GM12878 (cell line): Measurements from ENCODE around the gene MAF. TPM values are rescaled to one million over a fixed set of nuclear protein-coding genes. Genes with fewer than 3 reads are reported as not detected.

Experiments used
- ATAC-seq: fragments of 200-7000 bp; cut with Tn5 transposase; 3 replicates; pipeline ENCODE4 v1.9.1; 2020; ENCODE audit warnings: mild to moderate bottlenecking, moderate library complexity
- BruUV-seq: library from RNA; stranded (reverse); fragments of 400-500 nt; replicated peaks from 2 replicates; lab custom pipeline; 2021; lab: Mats Ljungman, UMichigan
- CTCF ChIA-PET: fragments of 300-600 bp; sonication (Branson Sonifier 250); formaldehyde crosslinking; extraction: SDS; loops from one replicate; lab custom pipeline; 2021; ENCODE audit warnings: inconsistent platforms; lab: Yijun Ruan, JAX
- POLR2A ChIA-PET: fragments of 350-600 bp; formaldehyde crosslinking; extraction: SDS; loops from one replicate; lab custom pipeline; 2021; ENCODE audit warnings: inconsistent platforms; lab: Charles Lee
- RAD21 ChIA-PET: fragments of 300-600 bp; sonication (Branson Sonifier 250); formaldehyde crosslinking; loops from one replicate; lab custom pipeline; 2023; ENCODE audit warnings: antibody characterized with exemption; ENCODE audit not compliant: unreplicated experiment; lab: Charles Lee
- SMC1A ChIA-PET: fragments of 300-600 bp; sonication (Branson Sonifier 250); formaldehyde crosslinking; loops from one replicate; lab custom pipeline; 2023; ENCODE audit not compliant: unreplicated experiment, uncharacterized antibody; lab: Charles Lee
- DNase-seq: peaks from one replicate; pipeline ENCODE4 v3.0.0-alpha.2; 2011; ENCODE audit warnings: low read depth, low spot score
- FAIRE-seq: peaks from 3 replicates; lab custom pipeline; 2011; peaks lifted over from hg19 to GRCh38; lab: Jason Lieb, UNC
- H2AFZ ChIP-seq: 2 replicates; pipeline ENCODE4 v1.6.0; 2011; ENCODE audit warnings: low read depth, low read length, control low read depth; ENCODE audit not compliant: control insufficient read depth
- H3K27ac ChIP-seq: 2 replicates; pipeline ENCODE4 v1.5.1; 2011; ENCODE audit warnings: control low read depth; ENCODE audit not compliant: control insufficient read depth, insufficient read depth
- H3K27me3 ChIP-seq, 2 experiments: replicated peaks in 1 of 2; 2 replicates each; pipeline versions ENCODE4 v1.6.0 to v1.6.1; 2011; ENCODE audit warnings: low read length in 1 of 2; ENCODE audit not compliant: control insufficient read depth in 2 of 2, insufficient read depth in 2 of 2
- H3K36me3 ChIP-seq, 2 experiments: 2 replicates each; pipeline ENCODE4 v1.5.1; 2011; ENCODE audit warnings: low read length in 1 of 2; ENCODE audit not compliant: control insufficient read depth in 2 of 2, insufficient read depth in 2 of 2
- H3K4me1 ChIP-seq: 2 replicates; pipeline ENCODE4 v1.6.1; 2011; ENCODE audit warnings: mild to moderate bottlenecking, low read length, moderate library complexity, mixed read lengths; ENCODE audit not compliant: control insufficient read depth, insufficient read depth
- H3K4me2 ChIP-seq: 2 replicates; pipeline ENCODE4 v1.6.0; 2011; ENCODE audit warnings: control low read depth; ENCODE audit not compliant: control insufficient read depth, insufficient read depth
- H3K4me3 ChIP-seq: fragments of 200-600 bp; sonication (generic); 2 replicates; pipeline ENCODE4 v1.5.1; 2016
- H3K79me2 ChIP-seq: 2 replicates; pipeline ENCODE4 v1.6.0; 2011; ENCODE audit warnings: low read length; ENCODE audit not compliant: control insufficient read depth, insufficient read depth
- H3K9ac ChIP-seq: 2 replicates; pipeline ENCODE4 v1.8.0; 2011; ENCODE audit warnings: low read length, control low read depth, mixed read lengths; ENCODE audit not compliant: control insufficient read depth, insufficient read depth
- H3K9me3 ChIP-seq: replicated peaks from 3 replicates; pipeline ENCODE4 v1.5.1; 2011; ENCODE audit warnings: mild to moderate bottlenecking, low read length; ENCODE audit not compliant: control insufficient read depth, insufficient read depth
- H4K20me1 ChIP-seq: 2 replicates; pipeline ENCODE4 v1.6.0; 2011; ENCODE audit not compliant: control insufficient read depth, insufficient read depth
- CBX5 ChIP-seq: sonication (generic); IDR thresholded peaks from 2 replicates; pipeline ENCODE4 v1.6.1; 2016; ENCODE audit warnings: low read depth, moderate library complexity, mild to moderate bottlenecking, inconsistent platforms
- CHD1 ChIP-seq: IDR thresholded peaks from 2 replicates; pipeline ENCODE4 v1.6.1; 2012; ENCODE audit warnings: low read depth, low read length, improper control_type of control experiment
- ESRRA ChIP-seq: IDR thresholded peaks from 2 replicates; pipeline ENCODE4 v1.6.1; 2012; ENCODE audit warnings: mild to moderate bottlenecking, low read length, improper control_type of control experiment
- MXI1 ChIP-seq: fragments of 150-350 bp; IDR thresholded peaks from 2 replicates; pipeline ENCODE4 v1.6.1; 2011; ENCODE audit warnings: low read depth, mild to moderate bottlenecking, inconsistent platforms, low read length, improper control_type of control experiment
- NFXL1 ChIP-seq: fragments of 450-650 bp; IDR thresholded peaks from 2 replicates; pipeline ENCODE4 v1.6.1; 2017; ENCODE audit warnings: antibody characterized with exemption, mild to moderate bottlenecking, borderline replicate concordance
- NR2C2 ChIP-seq: IDR thresholded peaks from 2 replicates; pipeline ENCODE4 v1.6.1; 2011; ENCODE audit warnings: borderline replicate concordance, low read depth; ENCODE audit not compliant: control insufficient read depth, insufficient read length
- RAD21 ChIP-seq: IDR thresholded peaks from 2 replicates; pipeline ENCODE4 v1.6.1; 2011; ENCODE audit warnings: mild to moderate bottlenecking, low read depth, low read length, moderate library complexity; ENCODE audit not compliant: insufficient read depth
- RBBP5 ChIP-seq: fragments of 200-600 bp; sonication (generic); conservative IDR thresholded peaks from 2 replicates; pipeline ENCODE4 v1.6.1; 2016
- SREBF2 ChIP-seq: IDR thresholded peaks from 2 replicates; pipeline ENCODE4 v1.6.1; 2012; ENCODE audit warnings: mild to moderate bottlenecking, low read length
- SUPT20H ChIP-seq: IDR thresholded peaks from 2 replicates; pipeline ENCODE4 v1.6.1; 2011; ENCODE audit warnings: low read depth, mild to moderate bottlenecking, low read length, moderate library complexity, borderline replicate concordance; ENCODE audit not compliant: control insufficient read depth
- ZNF384 ChIP-seq: IDR thresholded peaks from 2 replicates; pipeline ENCODE4 v1.6.1; 2012; ENCODE audit warnings: low read depth, mild to moderate bottlenecking, low read length, improper control_type of control experiment, borderline replicate concordance
- WGBS: methylation state at CpG from one replicate; pipeline ENCODE4 v1.1.6; 2016; ENCODE audit warnings: low lambda C conversion rate; ENCODE audit not compliant: insufficient replicate concordance, insufficient coverage; ENCODE audit errors: missing lambda C conversion rate; 5-methylcytosine and 5-hydroxymethylcytosine counted together
- in situ Hi-C: fragments of 300-500 bp; cut with MboI; formaldehyde crosslinking; loops from 9 replicates; pipeline ENCODE4 v1.14.3; 2018; ENCODE audit warnings: mixed read lengths
- intact Hi-C: fragments of 100-400 bp; cut with micrococcal nuclease; formaldehyde crosslinking; loops from one replicate; pipeline ENCODE4 v1.14.2; 2022; ENCODE audit not compliant: unreplicated experiment
- polyA plus RNA-seq, 11 experiments: library from polyadenylated mRNA; depleted of rRNA in 4 of 11; unstranded in 6 of 11; stranded (reverse) in 5 of 11; fragments of >200 nt; fragmentation: Nextera tagmentation in 4 of 11; fragmentation: Illumina TruSeq in 1 of 11; extraction: Ambion mirVana in 4 of 11; extraction: Trizol in 1 of 11; gene quantifications; 1 replicate in 1 of 11; 2 replicates in 10 of 11; pipeline versions ENCODE4 v1.2.1 to v1.2.3, GENCODE V29; 2011 to 2016; ENCODE audit warnings: inconsistent platforms in 2 of 11, missing spikeins in 2 of 11, low read depth in 1 of 11
- total RNA-seq, 4 experiments: library from RNA; depleted of rRNA in 3 of 4; stranded (reverse); fragments of >200 nt in 3 of 4; fragmentation: Illumina TruSeq in 1 of 4; extraction: Trizol in 1 of 4; gene quantifications; 2 replicates each; pipeline versions ENCODE4 v1.2.1 to v1.2.3, GENCODE V29; 2013 to 2021
- TF ChIP-seq, protein P1 (sequence below): IDR thresholded peaks from 2 replicates; pipeline ENCODE4 v1.6.1; 2012; ENCODE audit warnings: improper control_type of control experiment, low read depth, low read length; ENCODE audit not compliant: insufficient replicate concordance
- TF ChIP-seq, protein P2 (sequence below): IDR thresholded peaks from 2 replicates; pipeline ENCODE4 v1.6.1; 2011; ENCODE audit warnings: mild to moderate bottlenecking, low read depth, low read length, moderate library complexity; ENCODE audit not compliant: insufficient replicate concordance
- TF ChIP-seq, protein P3 (sequence below): IDR thresholded peaks from 2 replicates; pipeline ENCODE4 v1.6.1; 2012; ENCODE audit warnings: low read depth, low read length, improper control_type of control experiment

MAF gene
- total and polyA plus RNA-seq, 10 of the 15 experiments (the other 5 are each of a cell fraction or from before 2014, with no cell fraction given), result 0.03 to 0.13 TPM; not detected in 8

DNA sequence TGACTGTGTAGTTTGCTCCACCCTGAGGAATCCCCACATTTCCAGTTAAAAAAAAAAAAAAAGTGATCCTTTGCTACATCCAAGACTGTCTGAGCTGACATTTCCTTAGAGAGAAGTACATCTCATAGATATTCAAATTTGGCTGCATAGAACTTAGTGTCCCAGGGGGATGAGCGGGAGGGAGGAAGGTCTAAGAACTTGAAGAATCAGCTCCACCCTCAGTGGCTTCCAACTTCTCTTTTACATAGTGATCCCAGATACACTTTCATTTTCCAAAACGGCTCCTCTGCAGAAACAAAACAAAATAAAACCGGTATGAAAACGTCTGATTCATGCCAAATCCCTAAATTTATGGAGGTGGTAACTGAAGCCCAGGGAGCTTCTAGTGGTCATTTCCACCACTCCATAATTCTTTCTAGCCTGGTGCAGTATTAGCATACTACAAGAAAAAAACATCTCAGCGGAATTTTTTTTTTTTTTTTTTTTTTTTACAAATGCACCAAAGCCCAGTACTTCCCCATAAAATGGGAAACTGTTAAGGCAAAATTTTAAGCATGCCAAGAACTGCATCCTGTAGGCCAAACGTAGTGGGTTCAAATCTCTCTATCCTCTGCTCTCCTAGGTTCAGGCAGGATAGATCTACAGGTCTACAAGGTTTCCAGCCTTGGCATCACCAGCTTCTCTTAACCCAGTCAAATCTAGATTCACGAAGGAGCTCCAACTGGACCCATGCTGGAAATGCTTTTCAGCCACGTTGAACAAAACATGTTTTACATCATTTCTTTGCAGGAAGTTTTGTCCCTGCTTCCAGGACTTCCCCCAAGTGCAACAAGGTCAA, 29.3 kb downstream of the MAF start:
- ATAC-seq (no peak), DNase-seq (no peak), FAIRE-seq (no peak)
- in situ Hi-C loops (no loop called here), intact Hi-C loops (no loop called here)
- 12% methylated on average over 8 of the region's 8 CpGs for WGBS
- no peak for TF ChIP-seq NFXL1
- TF ChIP-seq SREBF2, result no peak
- TF ChIP-seq NR2C2, result no peak
- no peak for TF ChIP-seq SUPT20H
- no peak for TF ChIP-seq RBBP5
- TF ChIP-seq ZNF384, result no peak
- no peak for TF ChIP-seq MXI1
- TF ChIP-seq, protein P1, sequence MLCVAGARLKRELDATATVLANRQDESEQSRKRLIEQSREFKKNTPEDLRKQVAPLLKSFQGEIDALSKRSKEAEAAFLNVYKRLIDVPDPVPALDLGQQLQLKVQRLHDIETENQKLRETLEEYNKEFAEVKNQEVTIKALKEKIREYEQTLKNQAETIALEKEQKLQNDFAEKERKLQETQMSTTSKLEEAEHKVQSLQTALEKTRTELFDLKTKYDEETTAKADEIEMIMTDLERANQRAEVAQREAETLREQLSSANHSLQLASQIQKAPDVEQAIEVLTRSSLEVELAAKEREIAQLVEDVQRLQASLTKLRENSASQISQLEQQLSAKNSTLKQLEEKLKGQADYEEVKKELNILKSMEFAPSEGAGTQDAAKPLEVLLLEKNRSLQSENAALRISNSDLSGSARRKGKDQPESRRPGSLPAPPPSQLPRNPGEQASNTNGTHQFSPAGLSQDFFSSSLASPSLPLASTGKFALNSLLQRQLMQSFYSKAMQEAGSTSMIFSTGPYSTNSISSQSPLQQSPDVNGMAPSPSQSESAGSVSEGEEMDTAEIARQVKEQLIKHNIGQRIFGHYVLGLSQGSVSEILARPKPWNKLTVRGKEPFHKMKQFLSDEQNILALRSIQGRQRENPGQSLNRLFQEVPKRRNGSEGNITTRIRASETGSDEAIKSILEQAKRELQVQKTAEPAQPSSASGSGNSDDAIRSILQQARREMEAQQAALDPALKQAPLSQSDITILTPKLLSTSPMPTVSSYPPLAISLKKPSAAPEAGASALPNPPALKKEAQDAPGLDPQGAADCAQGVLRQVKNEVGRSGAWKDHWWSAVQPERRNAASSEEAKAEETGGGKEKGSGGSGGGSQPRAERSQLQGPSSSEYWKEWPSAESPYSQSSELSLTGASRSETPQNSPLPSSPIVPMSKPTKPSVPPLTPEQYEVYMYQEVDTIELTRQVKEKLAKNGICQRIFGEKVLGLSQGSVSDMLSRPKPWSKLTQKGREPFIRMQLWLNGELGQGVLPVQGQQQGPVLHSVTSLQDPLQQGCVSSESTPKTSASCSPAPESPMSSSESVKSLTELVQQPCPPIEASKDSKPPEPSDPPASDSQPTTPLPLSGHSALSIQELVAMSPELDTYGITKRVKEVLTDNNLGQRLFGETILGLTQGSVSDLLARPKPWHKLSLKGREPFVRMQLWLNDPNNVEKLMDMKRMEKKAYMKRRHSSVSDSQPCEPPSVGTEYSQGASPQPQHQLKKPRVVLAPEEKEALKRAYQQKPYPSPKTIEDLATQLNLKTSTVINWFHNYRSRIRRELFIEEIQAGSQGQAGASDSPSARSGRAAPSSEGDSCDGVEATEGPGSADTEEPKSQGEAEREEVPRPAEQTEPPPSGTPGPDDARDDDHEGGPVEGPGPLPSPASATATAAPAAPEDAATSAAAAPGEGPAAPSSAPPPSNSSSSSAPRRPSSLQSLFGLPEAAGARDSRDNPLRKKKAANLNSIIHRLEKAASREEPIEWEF, result no peak
- TF ChIP-seq ESRRA, result no peak
- TF ChIP-seq, protein P2, sequence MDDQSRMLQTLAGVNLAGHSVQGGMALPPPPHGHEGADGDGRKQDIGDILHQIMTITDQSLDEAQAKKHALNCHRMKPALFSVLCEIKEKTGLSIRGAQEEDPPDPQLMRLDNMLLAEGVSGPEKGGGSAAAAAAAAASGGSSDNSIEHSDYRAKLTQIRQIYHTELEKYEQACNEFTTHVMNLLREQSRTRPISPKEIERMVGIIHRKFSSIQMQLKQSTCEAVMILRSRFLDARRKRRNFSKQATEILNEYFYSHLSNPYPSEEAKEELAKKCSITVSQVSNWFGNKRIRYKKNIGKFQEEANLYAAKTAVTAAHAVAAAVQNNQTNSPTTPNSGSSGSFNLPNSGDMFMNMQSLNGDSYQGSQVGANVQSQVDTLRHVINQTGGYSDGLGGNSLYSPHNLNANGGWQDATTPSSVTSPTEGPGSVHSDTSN, result no peak
- no peak for TF ChIP-seq CBX5
- TF ChIP-seq RAD21, result no peak
- no peak for TF ChIP-seq CHD1
- TF ChIP-seq, protein P3, sequence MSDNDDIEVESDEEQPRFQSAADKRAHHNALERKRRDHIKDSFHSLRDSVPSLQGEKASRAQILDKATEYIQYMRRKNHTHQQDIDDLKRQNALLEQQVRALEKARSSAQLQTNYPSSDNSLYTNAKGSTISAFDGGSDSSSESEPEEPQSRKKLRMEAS, result no peak
- Histone ChIP-seq H3K4me3 (no peak overlapping the region), H3K79me2 (no peaks in the 10 kb centered on the region), H3K9me3 (no peaks in the 10 kb centered on the region), H3K36me3 (no peaks in the 10 kb centered on the region), H4K20me1 (no peaks in the 10 kb centered on the region), H3K4me1 (no peaks in the 10 kb centered on the region), H3K27ac (no peak overlapping the region), H3K27me3 (no peaks in the 10 kb centered on the region), H3K4me2 (no peak overlapping the region), H2AFZ (no peak overlapping the region), H3K9ac (no peak overlapping the region)
- ChIA-PET SMC1A (interaction anchor here (1.2 kb wide), 1 partner anchor 14 kb away, joined by 4 read pairs; no protein-coding TSS in a partner anchor), CTCF (interaction anchor here (0.6 kb wide), 1 partner anchor 15 kb away, joined by 3 read pairs; no protein-coding TSS in a partner anchor), RAD21 (no interaction called here), POLR2A (no interaction called here)
- no TSS peak for BruUV-seq
